Activated naive CD4-positive, alpha-beta T cell treated with anti-CD3 and anti-CD28 coated beads, Interleukin-2, amount 50 U/mL, for 24 hours (primary cell): ENCODE data around the gene MAML3.

Experiments used
- H3K27ac Mint-ChIP-seq: one replicate; pipeline ENCODE4 v1.8.0; 2021; ENCODE audit warnings: mild to moderate bottlenecking, mixed read lengths
- H3K27me3 Mint-ChIP-seq: one replicate; pipeline ENCODE4 v1.8.0; 2021; ENCODE audit warnings: mixed read lengths
- H3K36me3 Mint-ChIP-seq: one replicate; pipeline ENCODE4 v1.8.0; 2021; ENCODE audit warnings: mixed read lengths
- H3K4me1 Mint-ChIP-seq: one replicate; pipeline ENCODE4 v1.8.0; 2021; ENCODE audit warnings: mixed read lengths
- H3K4me3 Mint-ChIP-seq: one replicate; pipeline ENCODE4 v1.8.0; 2021; ENCODE audit warnings: mild to moderate bottlenecking, mixed read lengths
- H3K9me3 Mint-ChIP-seq: one replicate; pipeline ENCODE4 v1.8.0; 2021; ENCODE audit warnings: mixed read lengths

The MAML3 gene

DNA sequence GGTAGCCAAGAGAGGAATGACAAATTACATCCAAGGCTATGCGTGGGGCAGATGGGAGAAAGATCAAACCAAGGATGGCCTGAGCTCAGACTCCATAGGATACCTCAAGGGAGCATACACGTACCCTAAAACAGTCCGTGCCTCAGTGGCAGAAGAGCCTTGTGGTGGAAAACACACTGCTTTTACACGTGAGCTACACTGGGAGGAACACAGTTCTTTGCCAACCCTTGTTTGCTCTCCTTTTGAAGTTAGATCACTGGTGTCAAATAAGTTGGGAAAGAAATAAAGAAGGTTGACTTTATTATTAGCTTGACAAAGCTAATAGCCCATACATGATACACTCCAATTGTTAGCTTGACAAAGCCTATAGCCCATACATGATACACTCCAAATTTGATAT is 346.5 kb downstream of the MAML3 start:
- Mint-ChIP-seq H3K4me3 (no peak overlapping the region), H3K36me3 (peaks cover 3% of the 10 kb centered on the region), H3K27me3 (no peaks in the 10 kb centered on the region), H3K9me3 (no peaks in the 10 kb centered on the region), H3K4me1 (no peaks in the 10 kb centered on the region), H3K27ac (no peak overlapping the region)

DNA sequence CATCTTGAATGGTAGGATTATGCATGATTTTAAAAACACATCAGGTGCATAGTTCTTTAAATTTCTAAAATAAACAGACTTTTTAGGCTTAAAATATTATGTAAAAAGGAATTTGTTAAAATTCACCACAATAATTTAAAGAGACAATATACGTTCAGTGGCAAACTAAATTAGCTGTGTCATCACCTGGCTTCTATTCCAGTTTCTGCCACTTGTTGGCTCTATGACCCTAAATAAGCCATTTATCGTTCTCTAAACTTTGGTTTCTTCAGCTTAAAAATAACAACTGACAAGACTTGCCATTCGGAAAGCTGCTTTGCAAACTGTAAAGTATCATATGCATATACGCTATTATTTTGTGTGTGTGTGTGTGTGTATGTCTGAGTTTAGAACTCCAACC is 347.1 kb downstream of the MAML3 start:
- Mint-ChIP-seq H3K4me1 (no peaks in the 10 kb centered on the region), H3K36me3 (peaks cover 3% of the 10 kb centered on the region), H3K4me3 (no peak overlapping the region), H3K9me3 (no peaks in the 10 kb centered on the region), H3K27ac (no peak overlapping the region), H3K27me3 (no peaks in the 10 kb centered on the region)

DNA sequence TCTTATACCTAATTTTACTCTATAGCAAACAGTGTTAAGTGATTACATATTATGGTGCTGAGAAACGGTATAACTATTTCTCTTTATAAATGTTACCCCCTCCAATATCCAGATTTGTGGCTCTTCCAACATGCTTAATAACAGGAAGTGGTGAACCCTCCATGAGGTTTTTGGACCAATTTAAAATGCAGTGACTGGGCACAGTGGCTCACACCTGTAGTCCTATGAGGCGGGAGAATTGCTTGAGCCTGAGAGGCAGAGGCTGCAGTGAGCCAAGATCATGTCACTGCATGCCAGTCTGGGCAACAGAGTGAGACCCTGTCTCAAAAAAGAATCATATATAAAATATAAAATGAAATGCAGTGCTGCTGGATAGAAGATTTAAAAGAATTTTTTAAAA is 351.1 kb downstream of the MAML3 start:
- Mint-ChIP-seq H3K9me3 (no peaks in the 10 kb centered on the region), H3K27me3 (no peaks in the 10 kb centered on the region), H3K36me3 (no peaks in the 10 kb centered on the region), H3K27ac (no peak overlapping the region), H3K4me3 (no peak overlapping the region), H3K4me1 (no peaks in the 10 kb centered on the region)

DNA sequence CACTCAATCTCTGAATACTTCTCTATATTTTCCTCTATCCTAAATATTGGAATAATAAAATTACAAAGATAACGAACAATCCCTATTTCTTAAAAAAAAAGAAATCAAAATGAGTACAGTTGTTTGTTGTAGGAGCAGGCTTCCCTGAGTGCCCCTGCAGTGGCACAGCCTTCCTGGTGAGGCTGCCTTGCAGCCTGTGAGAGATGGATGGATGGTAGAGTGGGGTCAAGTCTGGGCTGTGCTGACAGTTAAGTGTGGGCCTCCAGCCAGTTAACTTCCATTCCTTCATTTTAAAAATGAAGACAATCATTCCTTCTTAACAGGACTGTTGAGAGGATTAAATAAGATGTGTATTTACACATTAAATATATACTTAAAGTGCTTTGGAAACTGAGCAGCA is 351.5 kb downstream of the MAML3 start:
- H3K36me3 Mint-ChIP-seq: no peaks in the 10 kb centered on the region
- no peaks in the 10 kb centered on the region for H3K9me3 Mint-ChIP-seq
- H3K4me1 Mint-ChIP-seq: no peaks in the 10 kb centered on the region
- H3K27me3 Mint-ChIP-seq: no peaks in the 10 kb centered on the region
- no peak overlapping the region for H3K27ac Mint-ChIP-seq
- no peak overlapping the region for H3K4me3 Mint-ChIP-seq

DNA sequence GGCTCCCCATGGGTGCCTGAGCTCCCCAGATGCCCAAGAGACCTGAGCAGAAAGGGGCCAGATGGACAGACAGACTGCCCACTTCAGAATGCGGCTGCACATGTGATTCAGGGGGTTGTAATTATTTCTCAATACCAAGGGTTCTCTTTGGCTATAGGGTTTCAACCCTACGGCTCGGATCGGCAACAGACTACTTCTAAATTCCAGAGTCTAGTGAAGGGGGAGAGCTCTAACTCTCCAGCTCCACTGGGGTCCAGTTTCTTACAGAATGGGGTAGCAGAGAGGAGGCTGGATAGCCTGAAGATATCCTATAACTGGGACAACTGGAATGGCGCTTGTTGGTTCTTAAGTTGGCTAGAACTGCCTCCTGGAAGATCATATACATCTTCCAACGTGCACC is 352.1 kb downstream of the MAML3 start:
- Mint-ChIP-seq H3K4me3 (no peak overlapping the region), H3K27ac (no peak overlapping the region), H3K27me3 (no peaks in the 10 kb centered on the region), H3K9me3 (no peaks in the 10 kb centered on the region), H3K36me3 (no peaks in the 10 kb centered on the region), H3K4me1 (no peaks in the 10 kb centered on the region)

DNA sequence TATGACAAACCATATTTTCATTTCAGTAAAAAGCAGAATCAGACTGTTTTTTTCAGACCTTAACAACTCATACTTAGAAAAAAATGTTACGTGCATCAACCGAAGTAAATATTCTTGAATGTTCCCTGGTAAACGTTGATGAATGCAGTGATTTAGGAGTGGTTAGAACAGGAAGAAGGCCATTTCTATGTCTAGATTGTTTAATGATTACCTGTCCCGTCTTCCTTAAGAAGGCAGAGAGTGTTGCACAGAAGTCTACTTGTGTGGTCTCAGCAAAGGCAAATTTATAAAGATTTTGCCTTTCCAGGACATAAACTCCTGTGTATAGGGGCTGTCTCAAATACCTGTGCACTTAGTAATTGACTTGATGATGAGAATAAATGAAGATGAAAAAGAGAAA is 353.9 kb downstream of the MAML3 start:
- no peak overlapping the region for H3K4me3 Mint-ChIP-seq
- H3K27ac Mint-ChIP-seq: no peak overlapping the region
- no peaks in the 10 kb centered on the region for H3K9me3 Mint-ChIP-seq
- H3K27me3 Mint-ChIP-seq: no peaks in the 10 kb centered on the region
- no peaks in the 10 kb centered on the region for H3K36me3 Mint-ChIP-seq
- no peaks in the 10 kb centered on the region for H3K4me1 Mint-ChIP-seq

DNA sequence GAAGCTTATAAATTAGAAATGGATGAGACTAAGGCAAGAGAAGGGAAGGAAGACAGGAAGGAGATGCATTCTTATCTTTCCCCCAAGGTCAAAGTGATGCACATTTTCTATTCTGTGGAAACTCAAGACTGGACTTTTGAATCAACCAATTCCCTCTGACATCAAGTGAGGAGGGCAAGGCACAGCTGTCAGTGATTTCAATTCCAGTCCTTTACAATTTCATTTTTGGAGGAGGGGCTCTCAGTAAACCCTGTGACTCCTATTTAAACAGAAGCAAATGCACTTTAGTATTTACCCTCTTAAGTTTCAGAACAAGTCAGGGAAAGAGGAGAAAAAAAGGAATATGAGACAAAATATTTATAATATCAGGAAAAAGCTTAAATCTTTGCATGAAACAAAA is 354.4 kb downstream of the MAML3 start:
- Mint-ChIP-seq H3K4me1 (no peaks in the 10 kb centered on the region), H3K4me3 (no peak overlapping the region), H3K27ac (no peak overlapping the region), H3K27me3 (no peaks in the 10 kb centered on the region), H3K36me3 (no peaks in the 10 kb centered on the region), H3K9me3 (no peaks in the 10 kb centered on the region)

DNA sequence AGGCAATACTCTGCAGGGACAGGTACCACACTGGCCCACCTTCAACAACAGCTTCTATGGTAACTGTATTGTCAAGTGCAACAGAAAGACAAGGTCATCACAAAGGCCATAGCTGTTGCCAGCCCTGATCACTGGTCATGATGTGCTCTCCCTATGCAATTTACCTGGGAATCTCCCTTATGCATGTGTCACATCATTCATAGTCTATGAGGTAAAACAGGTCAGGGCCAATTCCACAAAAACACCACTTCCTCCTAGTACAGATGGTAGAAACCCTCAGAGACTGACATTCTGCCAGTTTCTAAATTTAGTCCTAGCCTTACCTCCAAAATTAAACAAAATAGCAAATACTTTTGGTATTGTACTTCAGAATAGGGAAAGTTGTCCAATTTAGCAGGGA is 355.5 kb downstream of the MAML3 start:
- no peak overlapping the region for H3K27ac Mint-ChIP-seq
- no peaks in the 10 kb centered on the region for H3K27me3 Mint-ChIP-seq
- H3K4me3 Mint-ChIP-seq: no peak overlapping the region
- no peaks in the 10 kb centered on the region for H3K36me3 Mint-ChIP-seq
- H3K4me1 Mint-ChIP-seq: no peaks in the 10 kb centered on the region
- no peaks in the 10 kb centered on the region for H3K9me3 Mint-ChIP-seq

DNA sequence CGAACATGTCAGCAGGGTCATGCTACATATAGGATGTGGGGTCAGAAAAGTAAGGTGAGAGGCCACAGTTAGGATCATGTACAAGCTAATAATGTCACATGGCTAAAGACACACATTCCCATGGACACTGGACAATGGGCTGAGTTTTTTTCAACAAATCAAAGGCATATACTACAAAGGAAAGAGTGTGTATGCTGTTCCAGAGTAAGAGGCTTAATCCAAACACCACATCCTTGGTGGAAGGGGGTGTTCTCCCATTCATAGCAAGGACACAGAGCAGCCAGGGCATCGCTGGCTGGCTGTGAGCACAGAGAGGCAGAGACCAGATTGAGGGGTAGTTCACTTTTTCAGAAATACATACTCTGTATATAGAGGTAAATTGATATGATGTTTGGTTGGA is 356.7 kb downstream of the MAML3 start:
- Mint-ChIP-seq H3K27me3 (no peaks in the 10 kb centered on the region), H3K9me3 (no peaks in the 10 kb centered on the region)

DNA sequence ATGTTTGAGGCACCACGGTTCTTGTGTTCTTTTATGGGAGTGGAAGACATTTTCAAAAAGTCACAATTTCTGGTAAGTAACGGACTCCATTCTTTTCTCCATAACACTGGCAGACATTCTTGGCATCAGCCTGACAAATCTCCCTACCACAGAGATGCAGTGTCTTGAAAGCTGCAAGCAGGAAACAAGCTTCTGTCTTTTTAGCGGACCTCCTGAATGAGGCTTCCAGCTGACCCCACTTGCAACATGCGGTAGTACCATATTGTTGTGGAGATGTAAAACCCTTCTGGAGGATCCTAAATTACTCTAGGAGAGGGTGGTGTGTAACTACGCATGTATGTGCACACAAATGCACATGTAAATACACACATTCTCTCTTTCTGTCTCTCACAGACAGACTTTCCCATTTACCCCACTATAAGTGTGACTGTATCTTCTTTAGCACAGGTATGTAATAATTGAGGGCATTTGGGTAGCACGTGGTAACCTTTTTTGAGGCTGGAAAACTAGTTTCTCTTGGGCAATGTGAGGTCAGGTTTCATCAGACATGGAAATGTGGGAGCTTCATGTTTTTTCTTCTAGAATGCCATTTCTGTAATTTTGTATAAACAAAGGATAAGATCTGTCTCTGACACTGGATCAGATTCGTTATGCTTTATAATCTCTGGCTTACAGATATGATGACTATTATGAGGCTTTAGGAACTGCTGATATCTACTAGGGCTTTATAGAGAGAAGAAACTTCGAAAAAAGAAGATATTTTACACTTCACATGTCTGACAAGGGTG is 358.3 kb downstream of the MAML3 start:
- Mint-ChIP-seq H3K27ac (no peak overlapping the region), H3K27me3 (no peaks in the 10 kb centered on the region), H3K36me3 (no peaks in the 10 kb centered on the region), H3K4me1 (no peaks in the 10 kb centered on the region), H3K9me3 (no peaks in the 10 kb centered on the region), H3K4me3 (no peak overlapping the region)

More for the DNA sequence above, 356.7 kb downstream of the MAML3 start:
- H3K4me1 Mint-ChIP-seq: no peaks in the 10 kb centered on the region
- H3K4me3 Mint-ChIP-seq: no peak overlapping the region
- no peak overlapping the region for H3K27ac Mint-ChIP-seq
- no peaks in the 10 kb centered on the region for H3K36me3 Mint-ChIP-seq

DNA sequence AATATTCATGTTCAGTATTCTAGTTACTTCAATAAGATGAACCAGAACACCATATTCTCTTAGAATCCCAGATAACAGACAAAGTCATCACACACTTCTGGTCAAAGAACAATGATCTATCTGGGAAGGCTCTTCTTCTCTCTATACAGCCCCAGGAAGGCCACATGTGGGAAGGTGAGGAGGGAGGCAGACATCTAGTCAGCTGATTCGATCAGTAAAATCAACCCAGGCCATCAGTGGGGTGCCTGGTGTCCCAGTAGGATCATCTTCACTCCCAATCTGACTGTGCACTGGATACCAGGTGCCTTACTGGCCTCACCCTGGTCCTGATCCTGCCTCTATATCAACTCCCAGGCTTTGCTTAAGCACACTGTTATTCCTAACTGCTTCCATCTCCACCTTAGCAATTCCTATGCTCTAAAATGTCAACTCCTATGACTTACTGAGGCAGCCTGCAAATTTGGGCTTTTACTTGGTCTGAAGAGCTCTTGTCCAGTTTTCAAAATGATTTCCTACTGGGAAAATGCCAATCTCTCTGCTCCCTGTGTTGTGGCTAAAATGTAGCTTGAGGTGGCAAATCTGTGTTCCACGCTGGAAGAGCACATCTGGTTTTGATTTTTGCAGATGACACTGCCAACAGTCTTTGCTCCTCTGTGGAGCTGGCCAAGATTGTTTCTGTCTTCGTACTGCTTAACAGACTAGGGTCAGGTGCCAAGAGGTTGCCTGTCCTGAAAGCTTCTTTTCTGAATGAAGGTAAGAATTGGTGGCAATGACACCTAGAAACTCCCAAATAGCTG is 359.6 kb downstream of the MAML3 start:
- H3K36me3 Mint-ChIP-seq: no peaks in the 10 kb centered on the region
- H3K4me3 Mint-ChIP-seq: no peak overlapping the region
- no peak overlapping the region for H3K27ac Mint-ChIP-seq
- no peaks in the 10 kb centered on the region for H3K27me3 Mint-ChIP-seq
- H3K9me3 Mint-ChIP-seq: no peaks in the 10 kb centered on the region
- H3K4me1 Mint-ChIP-seq: no peaks in the 10 kb centered on the region

DNA sequence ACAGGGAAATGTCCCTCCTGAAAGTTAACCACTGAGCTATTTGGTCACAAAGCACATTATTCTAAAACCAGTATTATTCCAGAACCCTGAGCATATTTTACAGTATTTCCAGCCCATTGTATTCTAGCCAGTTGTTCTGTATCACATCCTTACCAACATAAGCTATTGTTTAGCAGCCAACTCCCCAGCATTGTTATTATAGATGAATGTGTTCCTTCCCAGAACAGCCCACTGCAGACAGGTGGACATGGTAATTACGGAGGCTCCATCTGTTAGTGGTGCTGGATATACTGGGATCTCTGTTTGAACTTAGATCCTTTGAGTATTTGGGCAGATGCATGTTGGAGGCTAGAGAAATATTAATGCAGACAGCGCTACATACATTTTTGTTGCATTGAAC is 362.3 kb downstream of the MAML3 start:
- H3K36me3 Mint-ChIP-seq: no peaks in the 10 kb centered on the region
- H3K27ac Mint-ChIP-seq: no peak overlapping the region
- H3K9me3 Mint-ChIP-seq: no peaks in the 10 kb centered on the region
- no peak overlapping the region for H3K4me3 Mint-ChIP-seq
- no peaks in the 10 kb centered on the region for H3K4me1 Mint-ChIP-seq
- no peaks in the 10 kb centered on the region for H3K27me3 Mint-ChIP-seq

DNA sequence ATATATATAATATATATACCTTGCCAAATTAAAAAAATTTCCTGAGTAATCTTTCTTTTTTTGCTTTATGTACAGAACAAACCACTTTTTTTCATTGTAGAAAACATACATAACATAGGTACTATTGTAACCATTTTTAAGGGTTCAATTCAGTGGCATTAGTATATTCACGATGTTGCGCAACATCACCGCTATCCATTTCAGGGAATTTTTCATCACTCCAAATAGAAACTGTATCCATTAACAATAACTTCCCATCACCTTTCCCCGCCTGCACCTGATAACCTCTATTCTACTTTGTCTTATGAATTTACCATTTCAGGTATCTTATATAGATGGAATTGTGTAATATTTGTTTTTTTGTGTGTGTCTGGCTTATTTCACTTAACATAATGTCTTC is 363.7 kb downstream of the MAML3 start:
- Mint-ChIP-seq H3K9me3 (no peaks in the 10 kb centered on the region), H3K27me3 (no peaks in the 10 kb centered on the region), H3K4me1 (no peaks in the 10 kb centered on the region), H3K36me3 (no peaks in the 10 kb centered on the region), H3K4me3 (no peak overlapping the region), H3K27ac (no peak overlapping the region)

DNA sequence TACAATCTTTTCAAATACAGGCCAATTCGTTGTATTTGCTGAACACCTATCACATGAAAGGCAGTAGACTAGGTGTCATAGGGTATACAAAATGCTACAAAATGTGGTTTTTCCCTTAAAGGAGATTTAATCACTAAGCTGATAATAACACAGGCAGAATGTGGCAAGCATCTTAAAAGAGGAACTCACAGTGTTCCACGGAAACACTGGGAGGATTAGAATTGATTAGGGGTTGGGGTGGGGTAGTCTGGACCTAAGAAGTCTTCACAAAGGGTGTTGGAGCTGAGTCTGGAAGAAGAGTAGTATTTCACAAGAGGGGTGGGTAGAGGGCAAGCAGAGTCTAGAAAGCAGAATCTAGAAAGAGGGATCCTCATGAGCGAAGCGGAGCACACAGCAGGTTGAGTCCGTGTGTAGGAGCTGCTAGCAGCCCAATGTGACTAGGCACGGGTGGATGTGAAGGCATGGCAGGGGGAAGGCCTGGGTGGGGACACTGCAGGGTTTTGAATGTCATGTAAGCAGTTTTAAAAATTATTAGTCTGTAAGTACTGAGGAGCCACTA is 364.8 kb downstream of the MAML3 start:
- H3K4me1 Mint-ChIP-seq: no peaks in the 10 kb centered on the region
- no peak overlapping the region for H3K27ac Mint-ChIP-seq
- no peaks in the 10 kb centered on the region for H3K9me3 Mint-ChIP-seq
- no peak overlapping the region for H3K4me3 Mint-ChIP-seq
- H3K36me3 Mint-ChIP-seq: no peaks in the 10 kb centered on the region
- H3K27me3 Mint-ChIP-seq: no peaks in the 10 kb centered on the region

DNA sequence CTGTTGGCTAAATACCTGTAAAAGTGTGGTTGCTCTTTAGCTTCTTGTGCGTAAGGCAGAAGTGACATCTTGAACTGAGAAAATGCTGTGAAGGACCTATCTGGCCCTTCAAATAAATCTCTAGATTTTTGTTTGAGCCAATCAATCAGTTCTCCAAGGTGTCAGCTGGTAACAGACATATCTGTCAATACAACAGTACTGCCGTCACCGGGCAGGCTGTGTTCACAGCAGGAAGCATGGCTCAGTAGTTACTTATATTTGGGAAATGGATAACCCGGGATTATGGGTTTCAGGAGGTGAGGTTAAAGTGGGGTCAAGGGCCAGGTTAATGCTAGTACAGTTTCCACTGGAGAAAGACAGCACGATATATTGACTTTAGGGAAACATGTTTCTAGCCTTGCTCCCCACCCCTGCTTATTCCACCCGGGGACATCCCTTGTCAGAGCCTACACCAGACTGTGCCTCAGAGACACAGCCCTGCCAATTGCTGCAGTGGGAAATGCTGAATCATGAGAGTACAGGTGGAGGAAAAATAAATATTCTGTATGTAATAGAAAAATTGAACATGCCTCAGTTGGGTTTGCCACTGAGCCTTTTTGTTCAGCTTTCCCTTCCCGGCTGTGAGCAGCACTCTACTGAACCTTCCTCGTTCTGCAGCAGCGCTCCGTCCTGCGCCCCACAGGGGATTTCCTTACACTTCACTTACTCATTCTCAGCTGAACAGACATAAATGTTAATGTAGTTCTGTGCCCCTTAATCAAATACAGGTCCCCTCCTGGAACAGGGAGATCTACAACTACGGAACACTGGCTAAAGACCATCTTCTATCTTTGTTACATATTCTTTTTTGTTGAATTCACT is 367.3 kb downstream of the MAML3 start:
- Mint-ChIP-seq H3K4me3 (no peak overlapping the region), H3K4me1 (no peaks in the 10 kb centered on the region), H3K27me3 (no peaks in the 10 kb centered on the region), H3K27ac (no peak overlapping the region), H3K9me3 (no peaks in the 10 kb centered on the region), H3K36me3 (no peaks in the 10 kb centered on the region)
